ENCODE data around the gene TLL2.

TLL2 gene

DNA sequence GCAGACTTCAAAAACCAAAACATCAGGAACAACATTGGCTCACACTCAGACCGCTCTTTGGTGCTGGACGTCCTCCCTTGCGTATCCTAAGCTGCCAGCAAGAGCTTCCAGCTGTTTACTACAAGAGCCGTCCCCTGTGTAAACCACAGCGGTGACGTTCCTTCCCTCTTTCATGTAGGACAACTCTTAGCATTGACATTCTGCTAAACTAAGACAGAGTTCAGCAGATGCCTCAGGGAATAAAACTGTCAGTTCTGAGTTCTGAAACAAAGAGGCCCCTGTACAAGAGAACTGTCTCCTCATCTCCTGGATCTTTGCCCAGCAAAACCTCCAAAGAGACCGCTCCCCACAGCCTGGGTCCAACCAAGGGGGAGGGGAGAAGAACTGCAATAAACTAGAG is 97.1 kb downstream of the TLL2 start:
- DNase-seq (ENCODE audit: low read depth), result peak; percentile 3
- TF ChIP-seq, protein P1, sequence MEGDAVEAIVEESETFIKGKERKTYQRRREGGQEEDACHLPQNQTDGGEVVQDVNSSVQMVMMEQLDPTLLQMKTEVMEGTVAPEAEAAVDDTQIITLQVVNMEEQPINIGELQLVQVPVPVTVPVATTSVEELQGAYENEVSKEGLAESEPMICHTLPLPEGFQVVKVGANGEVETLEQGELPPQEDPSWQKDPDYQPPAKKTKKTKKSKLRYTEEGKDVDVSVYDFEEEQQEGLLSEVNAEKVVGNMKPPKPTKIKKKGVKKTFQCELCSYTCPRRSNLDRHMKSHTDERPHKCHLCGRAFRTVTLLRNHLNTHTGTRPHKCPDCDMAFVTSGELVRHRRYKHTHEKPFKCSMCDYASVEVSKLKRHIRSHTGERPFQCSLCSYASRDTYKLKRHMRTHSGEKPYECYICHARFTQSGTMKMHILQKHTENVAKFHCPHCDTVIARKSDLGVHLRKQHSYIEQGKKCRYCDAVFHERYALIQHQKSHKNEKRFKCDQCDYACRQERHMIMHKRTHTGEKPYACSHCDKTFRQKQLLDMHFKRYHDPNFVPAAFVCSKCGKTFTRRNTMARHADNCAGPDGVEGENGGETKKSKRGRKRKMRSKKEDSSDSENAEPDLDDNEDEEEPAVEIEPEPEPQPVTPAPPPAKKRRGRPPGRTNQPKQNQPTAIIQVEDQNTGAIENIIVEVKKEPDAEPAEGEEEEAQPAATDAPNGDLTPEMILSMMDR (IDR thresholded peaks at IDR 0.05; ENCODE audit: insufficient read depth, low read depth, low read length, missing control alignments), result no peak

DNA sequence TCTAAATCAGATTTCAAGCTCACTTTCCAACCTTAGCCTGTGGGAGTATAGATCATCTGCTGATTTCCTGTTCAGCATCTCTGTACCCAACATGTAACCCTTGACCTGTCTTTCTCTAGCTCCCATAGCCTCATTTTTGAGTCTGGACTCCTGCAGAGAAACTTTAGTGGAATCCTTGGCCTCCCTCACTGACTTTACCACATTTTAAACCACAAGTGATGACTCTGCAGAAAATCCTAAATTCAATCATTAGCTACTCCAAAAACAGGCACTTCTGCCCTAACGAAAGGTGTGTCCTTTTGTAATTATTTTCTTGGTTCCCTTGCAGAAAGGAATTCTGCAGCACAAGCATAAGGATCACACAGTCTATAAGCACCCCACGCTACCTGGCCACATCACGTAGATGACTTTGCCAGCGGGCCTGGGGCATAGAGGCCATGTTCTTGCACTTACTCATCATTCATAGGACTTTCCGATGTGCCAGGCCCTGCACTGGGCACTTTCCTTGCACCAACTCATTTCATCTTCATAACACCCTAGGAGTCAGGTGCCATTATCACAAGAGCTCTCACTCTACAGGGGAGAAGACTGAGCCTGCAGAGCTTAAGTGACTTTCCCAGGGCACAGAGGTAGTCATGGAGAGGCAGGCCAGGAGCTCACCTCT is 97.7 kb downstream of the TLL2 start:
- TF ChIP-seq, protein P1 (IDR thresholded peaks at IDR 0.05; ENCODE audit: insufficient read depth, low read depth, low read length, missing control alignments), result no peak
- H3K4me3 ChIP-seq (ENCODE audit: low read length), result no peak overlapping the region
- no peak for DNase-seq (ENCODE audit: low read depth)

More for the DNA sequence above, 97.1 kb downstream of the TLL2 start:
- no peak overlapping the region for H3K4me3 ChIP-seq (ENCODE audit: low read length)

DNA sequence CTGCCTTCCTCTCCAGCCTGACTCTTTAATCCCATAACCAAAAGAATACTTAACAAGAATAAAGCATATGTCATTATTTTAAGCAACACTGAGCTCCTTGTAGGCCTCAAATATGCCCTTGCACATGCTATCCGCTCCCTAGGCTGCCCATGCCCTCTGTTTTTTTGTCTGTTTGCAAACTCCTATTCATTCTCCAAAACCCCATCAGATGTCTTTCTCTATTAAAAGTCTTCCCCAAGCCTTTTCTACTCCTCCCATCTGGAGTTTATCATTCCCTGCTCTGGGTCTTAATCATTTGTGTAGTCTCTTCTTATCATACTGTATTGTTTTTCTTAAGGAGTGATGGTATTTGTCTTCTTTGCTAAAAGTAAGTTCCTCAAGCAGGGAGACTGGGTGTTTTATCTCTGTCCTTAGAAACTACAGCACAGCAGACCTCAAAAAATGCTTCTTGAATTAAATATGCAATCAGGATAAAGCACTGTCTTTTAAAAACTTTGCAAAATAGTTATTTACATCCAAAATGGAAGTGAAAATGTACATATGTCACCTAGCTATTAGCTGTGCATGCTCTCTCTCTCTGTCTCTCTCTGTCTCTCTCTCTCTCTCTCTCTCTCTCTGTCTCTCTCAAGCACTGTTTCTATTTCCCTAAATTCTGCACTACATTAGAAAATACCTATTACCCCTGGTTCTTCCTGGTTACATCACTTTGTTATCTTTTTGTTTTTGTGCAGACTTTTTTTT is 98.4 kb downstream of the TLL2 start:
- TF ChIP-seq, protein P1 (IDR thresholded peaks at IDR 0.05; ENCODE audit: insufficient read depth, low read depth, low read length, missing control alignments), result no peak
- no peak overlapping the region for H3K4me3 ChIP-seq (ENCODE audit: low read length)
- DNase-seq (ENCODE audit: low read depth), result no peak

DNA sequence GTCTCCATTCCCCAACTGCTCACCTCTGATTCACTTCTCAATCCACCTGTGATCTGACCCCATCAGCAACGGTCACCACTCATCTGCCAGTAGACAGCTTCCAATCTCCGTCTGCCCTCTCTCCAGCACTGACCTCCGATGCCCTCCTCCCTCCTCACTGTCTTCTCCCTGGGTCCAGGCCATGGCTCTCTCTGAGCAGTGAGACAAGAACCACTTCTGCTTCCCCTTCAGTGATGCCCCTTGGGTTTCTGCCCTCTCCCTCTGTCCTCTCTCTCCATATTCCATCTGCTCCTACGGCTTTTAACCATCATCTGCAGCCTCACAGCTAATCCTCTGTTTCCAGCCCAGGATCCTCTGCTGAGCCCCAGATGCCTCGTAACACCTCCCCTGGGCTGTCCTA is 99.4 kb downstream of the TLL2 start:
- TF ChIP-seq, protein P1 (IDR thresholded peaks at IDR 0.05; ENCODE audit: insufficient read depth, low read depth, low read length, missing control alignments), result no peak
- H3K4me3 ChIP-seq (ENCODE audit: low read length), result no peak overlapping the region
- no peak for DNase-seq (ENCODE audit: low read depth)

DNA sequence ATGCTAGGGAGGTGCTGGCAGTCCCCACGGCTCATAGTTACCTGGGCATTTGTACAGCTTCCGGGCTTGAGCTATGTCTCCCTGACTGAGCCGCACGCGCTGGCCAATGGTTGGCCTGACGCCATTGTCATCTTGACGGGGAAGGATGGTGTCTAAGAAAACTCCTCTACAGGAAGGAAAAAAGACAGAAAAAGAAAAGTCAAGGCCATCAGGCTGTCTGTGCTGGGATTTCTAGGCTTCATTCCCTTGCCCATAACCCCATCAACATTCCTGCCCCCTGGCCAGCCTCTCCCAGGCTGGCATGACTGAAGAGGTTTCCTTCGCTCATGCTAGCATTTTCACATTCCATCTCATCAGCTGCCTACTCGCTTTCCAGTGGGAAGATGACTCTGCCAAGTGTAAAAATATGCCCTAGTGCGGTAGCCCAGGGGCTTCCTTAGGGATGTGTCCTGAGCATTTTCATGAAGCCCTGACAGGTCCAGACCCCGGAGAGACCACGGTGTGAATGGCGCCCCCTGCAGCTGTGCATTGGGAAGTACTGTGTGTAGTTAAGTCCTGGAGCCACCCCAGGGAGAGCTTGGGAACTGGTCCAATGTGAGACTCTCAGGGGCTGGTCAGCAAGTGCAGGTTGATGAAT is 100.5 kb downstream of the TLL2 start:
- DNase-seq (ENCODE audit: low read depth), result no peak
- TF ChIP-seq, protein P1 (IDR thresholded peaks at IDR 0.05; ENCODE audit: insufficient read depth, low read depth, low read length, missing control alignments), result no peak

DNA sequence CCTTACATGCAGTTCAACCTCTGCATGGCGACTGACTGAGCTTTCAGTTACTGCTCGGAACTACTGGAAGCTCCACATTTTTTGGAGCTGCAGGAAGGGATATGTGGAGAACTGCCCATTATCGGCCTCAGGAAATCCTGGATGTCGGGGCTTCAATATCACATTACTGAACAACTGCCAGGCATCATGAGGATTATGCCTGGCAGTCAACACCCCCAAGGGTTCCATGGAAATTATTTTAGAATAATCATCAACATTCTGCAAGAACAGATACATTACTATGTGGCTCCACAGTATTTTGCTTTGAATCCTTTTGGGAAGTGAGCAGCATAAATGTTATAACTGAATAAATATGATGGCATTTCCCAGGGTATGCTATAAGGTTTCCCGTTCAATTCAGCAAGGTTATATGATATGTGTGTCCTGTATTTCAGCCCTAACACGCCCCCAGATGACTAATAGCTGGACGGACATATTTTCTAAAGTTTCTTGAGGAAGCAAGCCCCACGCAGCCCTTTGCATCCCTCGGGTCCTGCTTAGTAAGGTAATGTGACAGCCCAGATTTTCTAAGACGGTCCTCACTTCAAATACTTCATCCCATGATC is 101.9 kb downstream of the TLL2 start:
- H3K4me3 ChIP-seq (ENCODE audit: low read length), result no peak overlapping the region
- TF ChIP-seq, protein P1 (IDR thresholded peaks at IDR 0.05; ENCODE audit: insufficient read depth, low read depth, low read length, missing control alignments), result no peak
- no peak for DNase-seq (ENCODE audit: low read depth)

More for the DNA sequence above, 100.5 kb downstream of the TLL2 start:
- H3K4me3 ChIP-seq (ENCODE audit: low read length), result no peak overlapping the region

Measured in epithelial cell of esophagus (primary cell).